LHCN-M2 (cell line): ENCODE results near the gene PEX13. TPM values are rescaled to one million over a fixed set of nuclear protein-coding genes. Genes with fewer than 3 reads are reported as not detected.
A peak's percentile ranks its signal among the peaks of the same experiment; 100 is the strongest.
"Not testable (repeated sequence)": the region's sequence is repeated elsewhere in the genome, so short reads cannot be mapped to it uniquely, and the experiment has no call there.

Experiments
- DNase-seq: peaks from one replicate; pipeline ENCODE4 v3.0.0-alpha.2; 2012; ENCODE audit warnings: low read depth
- polyA plus RNA-seq: library from polyadenylated mRNA; unstranded; fragments of >200 nt; gene quantifications from one replicate; pipeline ENCODE4 v1.2.1, GENCODE V29; 2012; ENCODE audit warnings: missing spikeins
- total RNA-seq: library from RNA; depleted of rRNA; stranded (reverse); fragments of >200 nt; gene quantifications from 2 replicates; pipeline ENCODE4 v1.2.3, GENCODE V29; 2014; rRNA removed

PEX13 gene, protein sequence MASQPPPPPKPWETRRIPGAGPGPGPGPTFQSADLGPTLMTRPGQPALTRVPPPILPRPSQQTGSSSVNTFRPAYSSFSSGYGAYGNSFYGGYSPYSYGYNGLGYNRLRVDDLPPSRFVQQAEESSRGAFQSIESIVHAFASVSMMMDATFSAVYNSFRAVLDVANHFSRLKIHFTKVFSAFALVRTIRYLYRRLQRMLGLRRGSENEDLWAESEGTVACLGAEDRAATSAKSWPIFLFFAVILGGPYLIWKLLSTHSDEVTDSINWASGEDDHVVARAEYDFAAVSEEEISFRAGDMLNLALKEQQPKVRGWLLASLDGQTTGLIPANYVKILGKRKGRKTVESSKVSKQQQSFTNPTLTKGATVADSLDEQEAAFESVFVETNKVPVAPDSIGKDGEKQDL
- total RNA-seq: 42.2 and 46.8 TPM in 2 replicates
- polyA plus RNA-seq: 6.4 TPM

DNA sequence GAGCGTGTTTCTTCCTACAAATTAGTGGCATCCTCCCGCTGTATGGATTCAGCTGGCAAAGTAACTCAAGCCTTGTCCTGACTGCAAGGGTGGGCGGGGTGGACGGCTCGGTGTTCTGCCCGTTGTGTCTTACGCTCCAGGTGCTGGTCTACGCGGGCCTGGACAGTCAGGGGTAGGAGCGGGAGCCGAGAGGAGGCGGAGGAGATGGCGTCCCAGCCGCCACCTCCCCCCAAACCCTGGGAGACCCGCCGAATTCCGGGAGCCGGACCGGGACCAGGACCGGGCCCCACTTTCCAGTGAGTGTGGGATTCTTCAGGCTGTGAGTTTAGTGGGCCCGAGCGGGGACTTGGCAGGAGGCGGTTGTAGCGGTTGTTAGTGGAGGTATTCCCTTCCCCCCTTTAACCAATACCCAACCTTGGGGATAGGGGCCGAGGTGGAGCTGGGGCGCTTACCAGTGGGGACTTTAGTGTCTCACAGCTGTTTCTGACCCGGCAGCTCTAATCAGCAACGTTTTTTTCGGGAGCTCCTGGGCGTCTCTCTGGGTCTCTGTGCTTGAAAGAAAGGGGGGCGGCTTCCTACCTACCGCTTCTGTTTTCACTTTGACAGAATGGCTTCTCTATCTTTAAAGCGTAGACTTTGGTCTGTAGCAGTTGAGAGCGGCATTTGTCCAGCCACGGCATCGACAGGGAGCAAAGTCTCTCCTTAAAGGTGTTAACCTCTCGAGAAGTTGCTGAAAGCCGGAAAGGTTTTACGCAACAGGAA, at the start of gene PEX13, which contains the start of gene PUS10:
Gene PEX13 (plus strand): TSS at position 165 of the 762 bp plus-strand sequence. CDS start 40 bp downstream, at position 205.
Gene PUS10 (minus strand): TSS at position 700 of the 762 bp plus-strand sequence. CDS start 6,365 bp downstream, outside the sequence.
- DNase-seq: peak; percentile 67

DNA sequence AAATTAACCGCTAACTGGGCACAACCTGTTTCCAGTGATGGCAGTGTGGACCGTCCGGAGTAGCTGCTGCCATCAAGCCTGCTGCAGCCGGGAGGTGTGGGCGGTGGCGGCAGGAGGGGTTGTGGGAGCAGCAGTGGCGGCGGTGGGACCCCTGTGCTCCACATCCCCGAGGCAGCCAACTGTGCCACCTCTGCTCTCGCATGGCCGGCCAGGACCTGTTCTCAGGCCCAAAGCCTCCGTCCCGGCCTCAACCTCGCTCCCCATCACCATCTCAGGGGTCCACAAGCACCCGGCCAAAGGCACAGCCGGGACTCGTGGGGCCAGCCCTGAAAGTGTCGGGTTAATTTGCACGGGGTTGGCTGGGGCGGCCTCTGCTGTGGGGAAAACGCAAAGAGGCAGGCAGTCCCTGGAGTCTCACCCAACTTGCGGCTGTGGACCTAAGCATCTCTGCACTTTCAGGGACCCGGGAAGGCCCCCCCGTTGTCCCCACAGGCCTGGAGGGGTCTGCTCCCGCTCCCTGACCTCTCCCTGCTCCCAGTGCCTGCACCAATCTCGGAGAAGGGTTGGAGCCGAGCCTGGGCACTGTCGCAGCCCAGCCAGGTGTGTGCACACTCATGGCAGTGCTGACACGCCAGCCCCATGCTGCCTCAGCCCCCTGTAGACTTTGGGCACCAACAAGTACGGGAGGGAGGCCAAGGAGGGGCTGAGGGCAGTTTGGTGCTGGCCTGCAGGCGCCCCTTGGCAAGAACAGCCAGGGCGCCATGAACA, 44.4 kb upstream of the PEX13 start:
- DNase-seq: no peak

DNA sequence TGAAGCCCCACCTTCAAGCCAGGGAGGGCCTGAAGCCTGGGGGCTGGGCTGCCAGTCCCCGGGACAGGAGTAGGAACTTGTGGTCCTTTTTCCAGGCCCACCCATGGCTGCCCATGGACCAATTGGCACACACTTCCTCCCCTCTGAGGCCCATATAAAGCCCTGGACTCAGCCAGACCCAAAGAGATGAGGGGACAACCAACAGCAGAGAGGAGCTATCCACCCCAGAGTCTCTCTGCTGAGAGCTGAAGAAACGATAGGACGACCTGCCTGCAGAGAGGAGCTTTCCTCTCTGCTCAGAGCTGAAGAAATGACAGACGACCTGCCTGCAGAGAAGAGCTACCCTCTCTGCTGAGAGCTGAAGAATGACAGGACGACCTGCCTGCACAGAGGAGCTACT, 43.8 kb upstream of the PEX13 start:
- no peak for DNase-seq

DNA sequence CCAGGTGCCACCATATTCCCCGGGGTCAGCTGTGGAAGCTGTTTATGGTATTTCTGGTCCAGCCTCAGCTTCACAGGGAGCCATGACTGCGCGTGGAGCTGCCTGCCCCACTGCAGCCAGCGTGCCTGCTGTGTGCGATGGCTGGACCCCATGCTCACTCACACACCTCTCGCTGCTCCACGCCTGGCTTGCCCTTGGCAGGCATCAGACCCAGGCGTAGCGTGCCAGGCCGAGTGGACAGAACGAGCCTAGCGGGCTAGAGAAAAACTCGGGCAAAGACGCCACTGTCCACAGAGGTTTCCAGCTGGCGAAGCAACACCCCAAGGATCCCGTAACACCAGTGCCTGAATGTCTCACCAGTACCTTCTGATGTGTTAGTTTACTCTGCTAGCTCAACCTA, 42.9 kb upstream of the PEX13 start:
- no peak for DNase-seq

DNA sequence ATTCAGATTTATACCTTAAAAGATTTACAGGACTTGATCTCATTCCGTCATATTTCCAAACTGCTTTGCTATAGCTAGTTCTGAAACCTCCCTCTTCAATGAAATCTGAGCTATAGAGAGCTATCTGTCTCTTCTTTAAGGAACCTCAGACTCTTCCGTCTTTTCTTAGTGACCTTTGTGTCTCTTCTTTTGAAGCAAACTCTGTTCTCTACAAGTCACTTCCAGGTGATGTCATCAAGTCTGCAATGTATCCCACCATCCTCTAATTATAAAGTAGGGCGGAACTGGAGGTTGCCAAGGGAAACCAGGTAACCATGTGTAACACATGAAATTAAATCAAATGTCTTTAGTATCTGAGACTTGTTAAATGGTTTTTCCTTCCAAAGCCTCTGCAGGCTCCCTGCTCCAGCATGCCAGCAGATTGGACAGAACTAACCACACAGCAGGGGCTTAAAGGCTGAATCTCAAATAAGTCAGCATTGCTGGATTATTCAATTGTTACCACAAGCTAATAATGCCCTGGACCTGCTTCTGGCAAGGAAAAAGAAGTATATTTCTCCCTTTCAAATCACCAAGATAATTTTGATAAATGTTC, 41.2 kb upstream of the PEX13 start:
- no peak for DNase-seq

DNA sequence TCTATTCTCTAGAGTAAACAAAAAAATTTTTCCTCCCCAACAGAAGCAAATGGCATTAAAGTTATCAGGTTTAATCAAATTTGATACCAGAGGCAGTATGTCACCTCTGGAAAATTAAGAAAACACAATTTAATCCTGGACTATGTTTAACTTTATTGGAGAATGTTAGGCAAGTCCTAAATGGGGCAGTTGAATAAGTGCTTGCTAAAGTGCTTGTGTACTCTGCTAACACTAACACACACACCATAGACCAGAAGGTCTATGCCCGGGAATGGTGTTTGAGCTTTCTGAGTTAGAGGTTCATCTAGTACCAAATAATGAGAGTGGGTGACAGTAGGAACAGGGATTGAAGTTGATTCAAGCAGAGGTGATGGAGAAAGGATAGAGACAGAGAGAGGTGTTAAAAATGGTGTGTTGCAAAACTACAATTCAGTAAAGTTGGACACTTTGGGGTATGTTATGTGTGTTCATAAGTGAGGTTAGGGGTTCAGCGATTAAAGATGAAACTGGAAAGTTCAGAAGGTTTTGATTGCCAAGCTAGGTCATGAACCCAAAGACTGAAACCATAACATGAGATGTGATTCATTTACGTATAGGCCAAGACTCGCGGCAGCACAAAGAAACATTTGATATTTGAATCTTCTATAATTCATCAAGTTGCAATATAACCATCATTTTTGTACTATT, 40.5 kb upstream of the PEX13 start:
- no peak for DNase-seq

DNA sequence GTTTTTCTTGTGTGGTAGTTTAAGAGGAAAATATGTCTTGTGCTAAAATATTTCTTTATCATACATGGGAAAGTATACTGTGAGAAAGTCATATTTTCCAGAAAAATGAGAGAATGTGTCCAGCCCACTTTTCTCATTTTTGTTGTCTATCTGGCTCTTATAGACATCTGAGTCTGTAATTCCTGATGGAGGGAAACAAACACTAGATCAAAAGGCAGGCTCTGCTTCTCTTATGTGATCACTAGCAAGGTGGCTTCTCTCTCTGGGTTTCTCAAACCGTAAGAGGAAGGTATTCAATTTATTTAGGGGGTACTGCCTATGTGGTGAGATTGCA, 40.0 kb upstream of the PEX13 start:
- no peak for DNase-seq

DNA sequence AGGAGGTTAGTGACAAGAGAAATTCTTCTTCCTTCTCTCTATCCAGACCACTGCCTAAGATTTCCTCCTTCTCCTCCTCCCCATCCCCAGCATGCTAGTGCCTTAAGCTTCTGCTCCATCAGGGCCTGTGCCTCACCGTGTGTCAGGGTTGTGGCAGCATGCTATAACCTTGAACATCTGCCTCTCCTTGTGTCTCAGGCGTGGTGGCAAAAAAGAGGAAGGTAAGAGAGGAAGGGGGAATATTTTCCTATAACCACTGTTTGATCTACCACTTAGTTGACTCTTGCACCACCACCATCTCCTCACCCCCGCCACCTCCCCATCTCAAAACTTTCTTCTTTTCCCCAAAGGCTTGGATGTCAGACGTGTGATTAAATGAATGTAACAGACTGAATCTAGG, 38.3 kb upstream of the PEX13 start:
- DNase-seq: no peak

DNA sequence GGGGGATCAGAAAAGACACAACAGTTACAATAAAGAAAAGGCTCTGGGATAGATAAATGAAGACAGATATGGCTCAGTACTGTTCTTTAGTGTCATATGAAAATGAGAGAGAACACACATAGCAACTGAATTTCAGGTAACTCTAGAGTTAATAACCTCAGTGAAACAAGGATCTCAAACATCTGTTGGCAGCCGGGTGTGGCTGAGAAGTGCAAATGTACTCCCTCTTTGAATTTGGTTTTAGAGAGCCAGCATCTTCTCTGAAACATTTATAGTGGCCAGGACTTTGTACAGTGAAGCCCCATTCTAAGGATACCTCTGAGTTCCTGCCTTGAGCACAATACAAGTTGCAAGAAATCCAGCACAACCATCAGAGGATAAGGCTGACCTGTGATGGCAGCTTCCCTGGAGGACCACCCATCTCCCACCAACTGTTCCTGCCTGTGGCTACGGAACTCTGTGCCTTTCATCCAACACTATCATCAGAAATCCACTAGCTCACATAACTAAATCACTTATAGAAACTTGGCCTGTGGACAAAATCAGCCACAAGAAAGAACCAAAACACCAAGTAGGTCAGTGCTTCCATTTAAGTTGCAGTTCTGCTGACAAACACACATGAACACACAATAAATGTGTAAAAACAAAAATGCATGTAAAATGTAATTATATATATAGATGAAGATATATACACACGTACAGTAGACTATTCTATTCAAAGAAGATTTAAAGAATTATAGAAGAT, 37.3 kb upstream of the PEX13 start:
- DNase-seq: no peak

DNA sequence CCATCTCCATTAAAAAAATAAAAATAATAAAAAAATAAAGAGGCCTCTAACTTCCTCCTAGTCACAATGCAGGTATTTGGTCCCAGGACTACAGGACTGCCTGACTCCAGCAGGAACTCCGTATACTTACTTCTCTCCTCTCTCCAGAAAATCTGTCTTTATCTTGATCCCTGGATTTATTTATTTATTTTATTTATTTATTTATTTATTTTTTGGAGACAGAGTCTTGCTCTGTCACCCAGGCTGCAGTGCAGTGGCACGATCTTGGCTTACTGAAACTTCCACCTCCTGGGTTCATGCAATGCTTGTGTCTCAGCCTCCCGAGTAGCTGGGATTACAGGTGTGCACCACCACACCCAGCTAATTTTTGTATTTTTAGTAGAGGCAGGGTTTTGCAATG, 35.5 kb upstream of the PEX13 start:
- not testable (repeated sequence) for DNase-seq

DNA sequence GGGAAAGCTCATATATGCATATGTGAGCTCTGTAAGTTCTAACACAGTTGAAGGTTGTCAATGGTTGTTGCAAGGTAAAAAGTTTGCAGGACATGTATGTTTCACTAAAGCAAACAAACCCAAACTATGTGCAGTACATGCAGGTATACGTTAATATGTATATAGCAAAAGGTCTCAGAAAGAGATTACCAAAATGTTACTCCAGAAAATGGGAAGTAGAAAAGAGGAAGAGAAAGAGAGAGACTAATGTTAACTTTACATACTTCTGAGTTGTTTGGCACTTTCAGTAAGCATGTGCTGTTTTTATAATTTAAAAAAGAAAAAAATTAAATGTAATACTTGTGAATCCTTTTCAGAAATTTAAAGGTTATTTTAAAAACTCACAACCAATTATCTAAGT, 32.8 kb upstream of the PEX13 start:
- DNase-seq: no peak

DNA sequence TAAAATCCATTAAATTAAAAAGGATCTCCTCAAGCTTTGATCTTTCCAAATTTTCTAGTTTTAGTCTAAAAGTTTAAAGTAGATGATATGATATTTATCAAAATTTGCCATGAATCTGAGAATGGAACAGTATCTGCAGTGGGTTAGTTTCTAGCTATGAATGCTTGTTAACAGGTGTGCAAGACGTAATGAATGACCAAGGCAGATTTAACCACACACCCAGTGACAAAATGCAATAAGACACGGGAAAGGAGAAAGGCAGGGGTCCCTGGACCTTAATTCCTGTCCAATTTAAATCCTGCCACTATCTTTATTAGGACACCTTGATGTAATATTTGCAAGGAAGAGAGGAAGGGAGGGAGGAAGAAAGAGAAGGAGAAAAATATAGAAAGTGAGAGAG, 30.5 kb upstream of the PEX13 start:
- no peak for DNase-seq

DNA sequence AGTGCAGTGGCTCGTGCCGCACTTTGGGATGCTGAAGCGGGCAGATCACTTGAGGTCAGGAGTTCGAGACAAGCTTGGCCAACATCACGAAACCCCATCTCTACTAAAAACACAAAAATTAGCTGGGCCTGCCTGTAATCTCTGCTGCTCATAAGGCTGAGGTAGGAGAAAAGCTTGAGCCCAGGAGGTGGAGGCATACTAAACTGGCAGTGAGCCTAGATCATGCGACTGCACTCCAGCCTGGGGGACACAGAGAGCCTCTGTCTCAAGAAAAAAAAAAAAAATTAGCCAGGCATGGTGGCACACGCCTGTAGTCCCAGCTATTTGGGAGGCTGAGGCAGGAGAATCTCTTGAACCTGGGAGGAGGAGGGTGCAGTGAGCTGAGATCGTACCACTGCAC, 29.9 kb upstream of the PEX13 start:
- DNase-seq: not testable (repeated sequence)

DNA sequence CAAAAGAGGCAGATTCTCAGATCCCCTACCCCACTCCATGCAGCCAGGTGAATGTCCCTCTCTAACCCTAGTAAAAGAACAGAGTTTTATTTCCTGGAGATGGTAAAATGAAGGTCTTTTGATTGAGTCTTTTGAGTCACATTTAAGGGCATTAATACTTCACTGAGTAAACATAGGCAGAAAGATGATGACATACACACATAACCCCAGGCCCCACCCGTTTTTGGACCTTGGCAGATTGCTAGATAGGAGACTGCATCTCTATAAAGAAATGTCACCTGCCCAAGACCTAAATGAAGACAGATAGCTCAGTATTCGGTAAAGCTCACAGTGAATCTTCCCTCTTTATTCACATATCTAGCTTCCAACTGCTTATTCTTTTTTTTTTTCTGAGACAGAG, 28.3 kb upstream of the PEX13 start:
- DNase-seq: no peak

DNA sequence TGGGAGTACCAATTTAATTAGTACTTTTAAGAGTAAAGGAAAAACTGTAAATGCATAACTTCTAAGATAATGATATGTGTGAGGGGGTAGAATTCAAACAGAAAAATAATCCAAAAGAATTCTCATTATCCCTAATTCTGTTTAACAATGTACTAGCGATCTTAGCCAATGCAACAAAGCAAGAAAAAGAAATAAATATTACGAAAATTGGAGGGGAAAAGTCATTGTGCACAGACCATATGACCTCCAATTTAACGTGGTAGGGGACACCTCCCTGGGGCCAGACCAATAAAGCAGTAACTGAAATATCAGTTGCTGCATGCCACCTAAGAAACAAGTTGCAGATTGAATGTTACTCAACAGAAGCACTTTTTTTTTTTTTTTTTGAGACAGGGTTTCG, 25.9 kb upstream of the PEX13 start:
- no peak for DNase-seq

DNA sequence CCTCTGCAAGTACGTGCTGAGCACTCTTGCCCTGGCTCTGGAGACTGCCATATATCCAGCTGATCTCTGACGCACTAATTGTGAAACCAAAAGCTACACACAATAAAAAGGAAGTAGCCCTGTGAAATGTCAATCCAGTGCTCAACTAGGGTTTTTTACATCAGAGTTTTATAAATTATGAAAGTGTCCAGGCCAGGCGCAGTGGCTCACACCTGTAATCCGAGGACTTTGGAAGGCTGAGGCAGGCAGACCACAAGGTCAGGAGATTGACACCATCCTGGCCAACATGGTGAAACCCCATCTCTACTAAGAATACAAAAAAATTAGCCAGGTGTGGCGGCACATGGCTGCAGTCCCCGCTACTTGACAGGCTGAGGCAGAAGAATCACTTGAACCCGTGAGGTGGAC, 24.5 kb upstream of the PEX13 start:
- DNase-seq: no peak

DNA sequence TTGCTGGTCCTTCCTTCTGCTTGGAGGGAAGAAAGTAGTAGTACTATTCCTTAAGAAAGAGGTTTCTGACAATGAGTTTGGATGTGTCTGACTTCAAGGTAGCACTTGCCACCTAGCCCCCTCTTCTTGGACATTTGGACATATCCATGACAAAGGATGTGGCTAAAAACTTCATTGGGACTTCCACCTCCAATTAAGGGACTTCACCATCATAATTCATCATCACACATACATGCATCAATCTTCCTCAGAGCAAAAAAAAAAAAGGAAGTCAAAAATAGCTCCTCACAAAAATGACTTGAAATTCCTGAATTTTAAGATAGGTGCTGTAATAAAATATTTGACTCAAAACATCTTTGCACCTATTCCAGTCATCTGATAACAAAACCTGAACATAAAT, 23.4 kb upstream of the PEX13 start:
- DNase-seq: no peak

DNA sequence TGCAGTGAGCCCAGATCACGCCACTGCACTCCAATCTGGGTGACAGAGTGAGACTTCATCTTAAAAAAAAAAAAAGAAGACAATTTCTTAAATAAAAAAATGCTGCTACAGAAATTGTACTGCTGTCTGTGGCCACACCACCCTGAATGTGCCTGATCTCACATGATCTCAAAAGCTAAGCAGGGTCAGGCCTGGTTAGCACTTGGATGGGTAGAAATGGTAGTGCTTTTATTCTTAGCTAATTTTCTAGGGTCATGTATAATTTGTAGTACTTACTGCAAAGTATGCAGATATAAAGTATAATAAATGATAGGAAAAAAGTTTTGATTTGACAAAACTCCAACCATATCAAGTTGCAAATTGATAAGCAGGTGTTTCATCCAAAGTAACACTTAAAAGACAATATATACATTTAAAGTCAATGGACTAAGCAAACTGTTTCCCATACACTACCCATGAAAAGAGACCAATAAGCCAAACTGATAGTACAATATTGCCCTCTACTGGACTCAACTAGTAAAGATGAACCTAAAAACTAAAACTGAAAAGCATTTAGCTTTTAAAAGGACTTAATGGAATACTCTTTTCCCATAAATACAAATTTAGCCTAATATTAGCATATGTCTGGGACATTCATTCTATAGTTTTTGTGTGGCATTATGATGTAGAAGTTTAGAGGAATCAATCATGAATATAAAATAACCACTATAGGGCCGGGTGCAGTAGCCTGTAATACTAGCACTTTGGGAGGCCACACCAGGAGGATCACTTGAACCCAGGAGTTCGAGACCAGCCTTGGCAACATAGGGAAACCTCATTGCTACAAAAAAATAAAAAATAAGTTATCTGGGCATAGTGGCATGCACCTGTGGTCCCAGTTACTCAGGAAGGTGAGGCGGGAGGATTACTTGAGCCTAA, 18.6 kb upstream of the PEX13 start:
- peak; percentile 44 for DNase-seq

DNA sequence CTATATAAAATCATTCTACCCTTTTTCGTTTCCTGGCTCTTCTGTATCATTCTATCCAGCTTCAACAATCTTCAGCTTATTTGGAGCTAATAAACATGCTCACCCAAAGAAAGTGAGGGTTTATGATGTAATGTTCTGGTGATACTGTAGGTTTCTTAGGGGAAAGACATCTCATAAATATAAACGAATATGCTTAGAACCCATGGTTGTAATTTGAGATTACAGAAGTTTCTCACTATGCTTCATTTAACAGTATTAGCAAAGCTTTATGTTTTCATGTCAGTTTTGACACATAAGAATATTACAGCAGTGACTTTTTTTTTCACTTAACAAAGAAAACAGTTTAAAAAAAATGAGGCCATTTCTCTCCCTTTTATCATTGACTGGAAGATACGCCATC, 11.8 kb upstream of the PEX13 start:
- DNase-seq: no peak
